ENCODE data around the gene FRS2.

DNA sequence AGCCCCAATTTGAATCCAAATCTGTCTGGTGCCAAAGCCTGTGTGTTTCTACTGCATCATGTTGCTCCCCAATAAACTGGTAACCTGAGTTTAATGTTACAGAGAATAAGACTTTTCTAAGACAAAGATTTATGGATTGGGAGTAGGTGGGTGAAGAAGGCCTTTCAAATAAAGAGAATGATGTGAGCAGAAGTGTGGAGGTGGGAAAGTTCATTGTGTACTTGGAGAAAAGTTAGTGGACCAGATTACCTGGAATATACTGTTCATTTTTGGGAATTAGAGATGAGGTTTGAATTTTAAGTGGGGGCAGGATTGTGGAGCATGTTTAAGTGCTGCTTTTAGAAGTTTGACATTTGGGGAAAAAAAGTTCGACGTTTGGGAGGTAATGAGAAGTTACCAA is 3.1 kb downstream of the FRS2 start:
- no peak for TF ChIP-seq CTCF (IDR thresholded peaks at IDR 0.05)
- TF ChIP-seq POLR2A (IDR thresholded peaks at IDR 0.05; ENCODE audit: low read depth): no peak
- TF ChIP-seq POLR2AphosphoS5 (IDR thresholded peaks at IDR 0.05): no peak
